Activated T-cell treated with anti-CD3 and anti-CD28 coated beads, Interleukin-2, amount 50 U/mL, for 4 hours (primary cell): ENCODE data around the gene GRK5. TPM values are rescaled to one million over a fixed set of nuclear protein-coding genes. Genes with fewer than 3 reads are reported as not detected.

ENCODE experiments used
- ATAC-seq, 2 donors: fragments of 200-7000 bp; cut with Tn5 transposase; one replicate each; pipeline ENCODE4 v1.10.0; 2021
- DNase-seq: peaks from one replicate; pipeline ENCODE4 v3.0.0-alpha.2; 2020
- H3K27me3 Mint-ChIP-seq: one replicate; pipeline ENCODE4 v1.8.0; 2021; ENCODE audit warnings: low read depth, mixed read lengths
- H3K36me3 Mint-ChIP-seq: one replicate; pipeline ENCODE4 v1.8.0; 2022; ENCODE audit warnings: mixed read lengths; ENCODE audit not compliant: insufficient read depth
- H3K4me1 Mint-ChIP-seq: one replicate; pipeline ENCODE4 v1.8.0; 2021; ENCODE audit warnings: low read depth, mixed read lengths
- H3K4me3 Mint-ChIP-seq: one replicate; pipeline ENCODE4 v1.8.0; 2021; ENCODE audit warnings: mild to moderate bottlenecking, moderate library complexity, mixed read lengths
- H3K9me3 Mint-ChIP-seq: one replicate; pipeline ENCODE4 v1.8.0; 2021; ENCODE audit warnings: mixed read lengths
- total RNA-seq, 3 donors: library from RNA; stranded (reverse); gene quantifications; one replicate each; pipeline ENCODE4 v1.2.1, GENCODE V29; 2021

GRK5 gene
- total RNA-seq, 3 donors from 2014 or later: 14.0 to 15.6 (median 15.3) TPM

DNA sequence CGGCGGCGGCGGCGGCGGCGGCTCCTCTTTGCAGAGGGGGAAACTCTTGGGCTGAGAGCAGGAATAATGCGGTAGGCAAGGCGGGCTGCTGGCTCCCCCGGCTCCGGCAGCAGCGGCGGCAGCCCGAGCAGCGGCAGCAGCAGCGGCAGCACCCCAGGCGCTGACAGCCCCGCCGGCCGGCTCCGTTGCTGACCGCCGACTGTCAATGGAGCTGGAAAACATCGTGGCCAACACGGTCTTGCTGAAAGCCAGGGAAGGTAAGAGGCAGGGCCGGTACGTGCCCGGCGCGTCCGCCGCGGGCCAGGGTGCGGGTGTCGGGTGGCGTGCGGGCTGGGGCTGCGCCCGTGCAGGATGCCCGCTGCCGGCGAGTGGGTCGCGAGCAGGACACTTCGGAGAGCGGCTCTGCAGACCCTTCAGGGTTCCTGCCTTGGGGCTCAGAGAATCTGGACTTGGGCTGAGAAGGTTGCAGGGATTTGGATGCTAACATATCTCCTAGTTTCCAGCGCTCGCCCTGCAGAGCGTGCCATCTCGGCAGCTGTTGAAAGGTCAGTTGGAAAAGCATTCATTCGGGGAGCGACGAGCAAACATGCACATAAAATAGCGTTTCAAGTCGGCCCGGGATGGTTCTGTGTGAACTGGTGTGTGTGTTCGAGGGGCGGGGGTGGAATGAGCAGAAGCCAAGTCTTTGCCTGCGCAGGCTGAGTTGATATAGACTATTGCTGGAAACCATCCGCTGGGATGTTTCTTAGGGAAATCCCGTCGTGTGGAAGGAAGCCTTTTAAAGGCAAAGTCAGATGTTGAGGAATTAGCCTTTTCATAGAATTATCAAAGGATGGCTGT, 562 bp downstream of the GRK5 start:
- DNase-seq: peak; percentile 14
- no peaks in the 10 kb centered on the region for H3K9me3 Mint-ChIP-seq
- H3K4me3 Mint-ChIP-seq: peak overlapping the region; percentile 92
- H3K27me3 Mint-ChIP-seq: no peaks in the 10 kb centered on the region
- peaks cover 4% of the 10 kb centered on the region for H3K36me3 Mint-ChIP-seq
- ATAC-seq: peak; percentile 2 to 5
- H3K4me1 Mint-ChIP-seq: peaks cover 53% of the 10 kb centered on the region

- H3K4me3 Mint-ChIP-seq: peak overlapping the region; percentile 92
- DNase-seq: no peak
- no peaks in the 10 kb centered on the region for H3K27me3 Mint-ChIP-seq
- no peaks in the 10 kb centered on the region for H3K9me3 Mint-ChIP-seq
- ATAC-seq: no peak
- peaks cover 4% of the 10 kb centered on the region for H3K36me3 Mint-ChIP-seq
- peaks cover 57% of the 10 kb centered on the region for H3K4me1 Mint-ChIP-seq
Observed at GRCh38 chr10:119208553-119208940, 1.2 kb downstream of the GRK5 start.

DNA sequence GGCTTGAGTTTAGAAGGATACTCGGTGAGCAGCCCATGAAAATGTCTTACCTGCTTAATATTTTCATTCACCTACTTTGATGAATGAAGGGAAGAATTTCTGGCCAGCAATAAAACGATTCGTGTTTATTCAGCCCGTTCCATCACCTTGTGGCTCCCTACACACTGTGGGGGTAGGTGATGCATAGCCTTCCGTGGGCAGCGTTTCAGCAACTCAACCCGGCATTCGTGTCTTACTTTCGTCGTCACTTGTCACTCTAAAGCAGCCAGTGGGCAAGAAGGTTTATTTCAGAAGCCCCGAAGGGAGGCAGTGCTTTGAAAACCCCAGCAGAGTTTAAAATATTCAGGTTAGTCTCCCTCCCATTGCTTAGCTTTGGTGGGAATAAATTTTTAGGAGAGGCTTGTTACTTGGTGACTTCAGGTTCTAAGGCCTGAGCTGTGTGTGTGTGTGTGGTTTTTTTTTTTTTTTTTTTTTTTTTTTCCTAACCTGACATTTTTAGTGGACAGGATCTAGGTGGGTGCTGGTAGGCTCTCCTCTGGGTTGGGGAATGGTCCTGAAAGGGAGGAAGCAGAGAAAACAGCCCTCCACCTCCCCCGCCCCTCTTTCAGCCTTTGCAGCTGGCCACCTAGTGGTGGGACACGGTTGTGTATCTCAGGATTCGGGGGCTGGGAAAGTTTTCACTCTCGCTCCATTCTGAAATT, 1.8 kb downstream of the GRK5 start:
- Mint-ChIP-seq H3K36me3 (peaks cover 4% of the 10 kb centered on the region), H3K9me3 (no peaks in the 10 kb centered on the region), H3K4me3 (peak overlapping the region; percentile 92), H3K4me1 (peaks cover 63% of the 10 kb centered on the region), H3K27me3 (no peaks in the 10 kb centered on the region)
- ATAC-seq (peak; percentile 25 to 27), DNase-seq (peak; percentile 51)

GRCh38 chr10:119209736-119210355, 2.5 kb downstream of the GRK5 start:
- H3K4me1 Mint-ChIP-seq: peaks cover 69% of the 10 kb centered on the region
- ATAC-seq (no peak), DNase-seq (no peak)
- H3K36me3 Mint-ChIP-seq: peaks cover 4% of the 10 kb centered on the region
- H3K27me3 Mint-ChIP-seq: no peaks in the 10 kb centered on the region
- H3K9me3 Mint-ChIP-seq: no peaks in the 10 kb centered on the region
- peak overlapping the region; percentile 92 for H3K4me3 Mint-ChIP-seq

DNA sequence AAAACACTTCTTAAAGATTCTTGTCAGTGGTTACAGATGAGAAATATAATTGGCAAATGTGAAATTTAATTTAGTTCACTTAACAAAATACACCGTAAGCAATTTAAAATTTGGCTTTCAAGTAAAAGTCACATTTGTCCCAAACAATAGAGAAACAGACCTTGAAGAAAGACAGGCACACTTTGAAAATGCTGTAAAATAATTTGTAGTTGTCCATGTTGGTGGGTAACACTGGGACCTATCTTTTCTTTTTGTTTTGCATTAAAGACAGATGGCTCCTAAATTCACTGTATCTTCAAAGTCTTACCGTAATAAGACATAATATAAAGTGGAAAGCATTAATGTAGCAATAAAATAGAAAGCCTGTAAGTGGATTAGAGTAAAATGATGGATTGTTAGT, 3.3 kb downstream of the GRK5 start:
- no peaks in the 10 kb centered on the region for H3K9me3 Mint-ChIP-seq
- DNase-seq (no peak), ATAC-seq (no peak)
- H3K4me1 Mint-ChIP-seq: peaks cover 72% of the 10 kb centered on the region
- H3K36me3 Mint-ChIP-seq: peaks cover 4% of the 10 kb centered on the region
- no peak overlapping the region for H3K4me3 Mint-ChIP-seq
- no peaks in the 10 kb centered on the region for H3K27me3 Mint-ChIP-seq

- H3K27me3 Mint-ChIP-seq: no peaks in the 10 kb centered on the region
- no peak for ATAC-seq
- H3K9me3 Mint-ChIP-seq: no peaks in the 10 kb centered on the region
- H3K36me3 Mint-ChIP-seq: peaks cover 4% of the 10 kb centered on the region
- peaks cover 70% of the 10 kb centered on the region for H3K4me1 Mint-ChIP-seq
- no peak for DNase-seq
- peak overlapping the region; percentile 67 for H3K4me3 Mint-ChIP-seq
Observed at GRCh38 chr10:119211176-119211575, 3.8 kb downstream of the GRK5 start.

GRCh38 chr10:119211625-119212441, 4.5 kb downstream of the GRK5 start:
- H3K4me3 Mint-ChIP-seq: peak overlapping the region; percentile 67
- DNase-seq: no peak
- no peaks in the 10 kb centered on the region for H3K9me3 Mint-ChIP-seq
- H3K4me1 Mint-ChIP-seq: peaks cover 68% of the 10 kb centered on the region
- H3K27me3 Mint-ChIP-seq: no peaks in the 10 kb centered on the region
- no peak for ATAC-seq
- peaks cover 4% of the 10 kb centered on the region for H3K36me3 Mint-ChIP-seq

DNA sequence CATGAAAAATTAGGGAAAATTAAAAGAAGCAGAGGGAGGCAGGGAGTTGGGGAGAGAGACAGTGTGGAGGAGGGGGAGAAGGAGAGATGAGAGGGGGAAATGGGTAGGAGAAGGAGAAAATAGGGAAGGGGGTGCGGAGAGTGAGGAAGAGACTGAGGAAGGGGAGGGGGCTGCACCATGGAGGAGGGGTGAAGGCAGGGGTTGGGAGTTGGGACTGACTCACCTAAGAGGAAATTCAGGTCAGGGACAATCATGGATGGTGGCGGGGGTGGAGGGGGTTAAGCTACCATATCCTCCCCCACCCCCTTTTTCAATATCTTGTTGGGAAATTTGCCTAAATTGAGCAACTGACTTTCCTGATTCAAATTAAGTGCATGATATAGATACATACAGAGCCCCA, 8.0 kb downstream of the GRK5 start:
- no peak overlapping the region for H3K4me3 Mint-ChIP-seq
- no peaks in the 10 kb centered on the region for H3K27me3 Mint-ChIP-seq
- peaks cover 4% of the 10 kb centered on the region for H3K36me3 Mint-ChIP-seq
- DNase-seq (no peak), ATAC-seq (no peak)
- H3K9me3 Mint-ChIP-seq: no peaks in the 10 kb centered on the region
- H3K4me1 Mint-ChIP-seq: peaks cover 60% of the 10 kb centered on the region

DNA sequence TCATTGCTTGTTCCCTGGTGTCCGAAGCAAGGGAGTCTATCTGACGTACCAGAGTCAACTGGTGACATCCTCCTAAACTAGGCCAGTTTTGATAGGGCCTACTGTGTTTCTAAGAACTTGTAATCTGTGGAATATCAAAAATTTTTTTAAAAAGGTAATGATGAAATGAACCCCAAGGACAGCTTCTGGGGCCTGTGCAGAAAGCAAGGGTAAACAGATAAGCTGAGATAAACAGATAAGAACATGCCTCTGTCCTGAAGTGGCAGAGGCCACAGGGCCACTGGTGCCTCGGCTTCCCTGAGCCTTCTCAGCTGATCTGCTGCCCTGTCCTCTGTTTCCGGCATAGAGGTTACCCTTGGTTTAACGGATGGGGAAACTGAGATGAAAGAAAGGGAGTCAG, 8.8 kb downstream of the GRK5 start:
- peaks cover 4% of the 10 kb centered on the region for H3K36me3 Mint-ChIP-seq
- DNase-seq: no peak
- no peaks in the 10 kb centered on the region for H3K27me3 Mint-ChIP-seq
- peaks cover 55% of the 10 kb centered on the region for H3K4me1 Mint-ChIP-seq
- no peak overlapping the region for H3K4me3 Mint-ChIP-seq
- no peak for ATAC-seq
- no peaks in the 10 kb centered on the region for H3K9me3 Mint-ChIP-seq

DNA sequence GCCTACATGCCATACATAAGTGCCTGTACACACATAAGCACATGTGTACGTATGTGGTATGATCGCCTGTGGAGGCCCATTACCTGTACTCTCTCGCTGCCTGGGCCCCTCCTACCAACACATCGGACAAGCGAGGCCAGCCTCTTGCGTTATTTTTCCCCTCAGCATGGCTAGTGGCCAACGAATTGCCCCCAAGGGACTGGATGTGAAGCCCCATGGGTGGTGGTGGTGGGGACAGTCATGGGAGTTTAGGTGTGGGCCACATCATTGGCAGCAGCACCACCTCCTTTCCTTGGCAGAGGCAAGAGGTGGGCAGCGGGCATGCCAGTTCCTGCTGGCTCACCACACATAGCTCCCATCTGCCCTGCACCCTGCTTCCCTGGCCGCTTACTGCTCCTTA, 10.0 kb downstream of the GRK5 start:
- peaks cover 55% of the 10 kb centered on the region for H3K4me1 Mint-ChIP-seq
- DNase-seq (no peak), ATAC-seq (no peak)
- H3K4me3 Mint-ChIP-seq: no peak overlapping the region
- H3K9me3 Mint-ChIP-seq: no peaks in the 10 kb centered on the region
- H3K27me3 Mint-ChIP-seq: no peaks in the 10 kb centered on the region
- peaks cover 4% of the 10 kb centered on the region for H3K36me3 Mint-ChIP-seq

DNA sequence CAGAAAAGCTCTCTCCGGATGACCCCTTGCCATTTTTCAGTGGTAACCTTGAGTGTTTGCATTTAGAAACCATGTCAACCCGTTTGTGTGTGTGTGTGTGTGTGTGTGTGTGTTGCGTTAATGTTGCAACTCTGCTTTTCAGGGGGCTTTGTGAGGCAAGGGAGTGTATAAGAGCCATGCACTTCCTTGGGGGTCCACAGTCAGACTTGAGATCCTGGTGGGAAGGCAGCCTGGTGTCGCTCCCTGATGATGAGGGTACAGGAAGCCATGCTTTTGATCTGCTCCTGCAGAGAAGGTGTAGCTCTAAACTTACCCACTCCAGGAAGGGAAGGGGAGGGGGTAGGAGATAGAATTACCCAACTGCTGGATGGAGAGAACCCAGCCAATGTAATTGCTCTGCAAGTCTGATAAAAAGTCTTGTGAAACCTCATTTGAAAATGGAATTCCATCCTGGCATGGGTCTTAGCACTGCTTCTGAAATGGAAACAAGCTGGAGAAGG, 10.7 kb downstream of the GRK5 start:
- peaks cover 51% of the 10 kb centered on the region for H3K4me1 Mint-ChIP-seq
- no peak for DNase-seq
- no peaks in the 10 kb centered on the region for H3K9me3 Mint-ChIP-seq
- no peaks in the 10 kb centered on the region for H3K36me3 Mint-ChIP-seq
- no peak overlapping the region for H3K4me3 Mint-ChIP-seq
- no peaks in the 10 kb centered on the region for H3K27me3 Mint-ChIP-seq
- ATAC-seq: no peak

- Mint-ChIP-seq H3K4me1 (peaks cover 39% of the 10 kb centered on the region), H3K27me3 (no peaks in the 10 kb centered on the region), H3K36me3 (no peaks in the 10 kb centered on the region), H3K9me3 (no peaks in the 10 kb centered on the region), H3K4me3 (no peak overlapping the region)
- DNase-seq (no peak), ATAC-seq (no peak)
Observed at GRCh38 chr10:119219871-119220270, 12.5 kb downstream of the GRK5 start.

DNA sequence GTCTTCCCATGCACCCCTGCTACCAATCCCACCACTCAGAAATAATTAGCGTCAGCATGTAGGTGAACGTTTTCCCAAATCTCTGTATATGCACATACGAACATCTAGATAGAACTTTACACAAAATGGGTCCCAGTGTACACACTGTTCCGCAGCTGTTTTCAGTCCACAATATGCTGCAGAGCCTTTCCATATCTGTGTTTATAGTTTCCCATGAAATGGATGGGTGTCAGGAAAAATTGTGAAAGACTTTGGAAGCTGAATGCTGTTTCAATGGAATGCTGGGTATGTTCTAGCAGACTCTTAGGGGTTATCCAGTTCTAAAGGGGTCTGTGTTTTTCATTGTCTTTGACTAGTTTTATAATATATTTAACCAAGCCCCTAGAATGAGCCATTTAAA, 13.8 kb downstream of the GRK5 start:
- Mint-ChIP-seq H3K9me3 (no peaks in the 10 kb centered on the region), H3K36me3 (no peaks in the 10 kb centered on the region), H3K4me1 (peaks cover 34% of the 10 kb centered on the region), H3K4me3 (no peak overlapping the region), H3K27me3 (no peaks in the 10 kb centered on the region)
- ATAC-seq (no peak), DNase-seq (no peak)

DNA sequence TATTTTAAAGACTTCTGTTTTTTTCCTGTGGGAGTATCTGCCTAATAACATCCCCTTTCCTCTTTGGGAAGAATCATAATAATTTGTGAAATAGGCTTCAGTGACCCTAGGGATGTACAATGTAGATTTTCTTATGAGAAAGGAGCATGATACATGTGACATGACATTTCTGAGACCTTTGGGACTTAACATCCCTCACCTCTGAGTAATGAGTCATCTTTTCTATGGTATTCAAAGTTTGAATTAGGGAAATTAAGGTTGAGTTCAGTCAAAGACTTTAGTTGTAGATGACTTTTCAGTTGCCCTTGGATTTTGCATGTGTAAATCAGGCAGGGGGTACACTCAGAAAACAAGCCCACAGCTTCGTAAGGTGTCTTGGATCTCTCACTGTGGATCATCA, 14.3 kb downstream of the GRK5 start:
- ATAC-seq: peak; percentile 86 to 89
- Mint-ChIP-seq H3K4me1 (peaks cover 34% of the 10 kb centered on the region), H3K36me3 (no peaks in the 10 kb centered on the region), H3K4me3 (no peak overlapping the region), H3K27me3 (no peaks in the 10 kb centered on the region), H3K9me3 (no peaks in the 10 kb centered on the region)
- no peak for DNase-seq
